ENCODE measurements around the gene CDH10.

GRCh38 chr5:24623031-24623430 lies 21.7 kb downstream of the CDH10 start:
- no peak for TF ChIP-seq POLR2AphosphoS5 (IDR thresholded peaks at IDR 0.05; ENCODE audit: low read depth, low read length)
- TF ChIP-seq TAF1 (IDR thresholded peaks at IDR 0.05; ENCODE audit: borderline replicate concordance, insufficient read depth, low read length), result no peak
- no peak for TF ChIP-seq SIN3A (IDR thresholded peaks at IDR 0.05; ENCODE audit: borderline replicate concordance, insufficient read depth, low read length)
- TF ChIP-seq REST (IDR thresholded peaks at IDR 0.05; ENCODE audit: insufficient read depth in 1 of 2, low read depth in 2 of 2, low read length in 2 of 2), result no peak
- peak; percentile 36 for TF ChIP-seq FOXP2 (optimal IDR thresholded peaks at IDR 0.05; ENCODE audit: borderline replicate concordance, extremely low read depth, extremely low read length, insufficient read depth)
